Smooth muscle cell (in vitro differentiated cells): ENCODE measurements around the gene SAMD4A. TPM values are rescaled to one million over a fixed set of nuclear protein-coding genes. Genes with fewer than 3 reads are reported as not detected.

Experiments
- DNase-seq: peaks from one replicate; lab custom pipeline; 2025; ENCODE audit not compliant: unreplicated experiment; lab: John Stamatoyannopoulos, UW
- H2AFZ ChIP-seq: fragments of 200-600 bp; sonication (generic); 2 replicates; pipeline ENCODE4 v1.6.0; 2016; ENCODE audit warnings: antibody characterized with exemption, low read depth, mild to moderate bottlenecking
- H3F3A ChIP-seq: fragments of 200-600 bp; sonication (generic); 2 replicates; pipeline ENCODE4 v1.6.0; 2017; ENCODE audit warnings: antibody characterized with exemption, low read depth
- H3K27ac ChIP-seq: fragments of 200-600 bp; sonication (generic); 2 replicates; pipeline ENCODE4 v1.5.1; 2016; ENCODE audit warnings: low read depth, mild to moderate bottlenecking
- H3K27me3 ChIP-seq: fragments of 200-600 bp; sonication (generic); 2 replicates; pipeline ENCODE4 v1.6.1; 2016; ENCODE audit warnings: low read depth, mild to moderate bottlenecking
- H3K36me3 ChIP-seq: fragments of 200-600 bp; sonication (generic); 2 replicates; pipeline ENCODE4 v1.5.1; 2016; ENCODE audit warnings: low read depth
- H3K4me1 ChIP-seq: fragments of 200-600 bp; sonication (generic); 2 replicates; pipeline ENCODE4 v1.5.1; 2016; ENCODE audit warnings: low read depth
- H3K4me2 ChIP-seq: fragments of 200-600 bp; sonication (generic); 2 replicates; pipeline ENCODE4 v1.6.0; 2016; ENCODE audit warnings: mild to moderate bottlenecking
- H3K4me3 ChIP-seq: fragments of 200-600 bp; sonication (generic); 2 replicates; pipeline ENCODE4 v1.5.1; 2016; ENCODE audit warnings: mild to moderate bottlenecking
- H3K79me2 ChIP-seq: fragments of 200-600 bp; sonication (generic); 2 replicates; pipeline ENCODE4 v1.6.0; 2016; ENCODE audit warnings: low read depth, mild to moderate bottlenecking
- H3K9ac ChIP-seq: fragments of 200-600 bp; sonication (generic); 2 replicates; pipeline ENCODE4 v1.6.0; 2016; ENCODE audit warnings: low read depth
- H3K9me3 ChIP-seq: fragments of 200-600 bp; sonication (generic); replicated peaks from 2 replicates; pipeline ENCODE4 v1.5.1; 2016; ENCODE audit warnings: low read depth
- H4K20me1 ChIP-seq: fragments of 200-600 bp; sonication (generic); 2 replicates; pipeline ENCODE4 v1.6.0; 2016; ENCODE audit warnings: low read depth
- WGBS: methylation state at CpG from one replicate; pipeline ENCODE4 v1.1.7; 2016; ENCODE audit warnings: low lambda C conversion rate; 5-methylcytosine and 5-hydroxymethylcytosine counted together
- polyA plus RNA-seq: library from polyadenylated mRNA; unstranded; fragments of >200 nt; fragmentation: Nextera tagmentation; extraction: Ambion mirVana; gene quantifications from 2 replicates; pipeline ENCODE4 v1.2.1, GENCODE V29; 2016
- total RNA-seq: library from RNA; depleted of rRNA; stranded (reverse); fragments of >200 nt; gene quantifications from 2 replicates; pipeline ENCODE4 v1.2.3, GENCODE V29; 2014
- TF ChIP-seq, protein P1 (sequence below): fragments of 200-600 bp; sonication (generic); IDR thresholded peaks from 2 replicates; pipeline ENCODE4 v1.5.1; 2017; ENCODE audit warnings: borderline replicate concordance, mild to moderate bottlenecking, antibody characterized with exemption; ENCODE audit not compliant: insufficient read depth, poor library complexity, severe bottlenecking

Gene SAMD4A
- total and polyA plus RNA-seq, 2 experiments from 2014 or later: 9.2 to 36.7 TPM

DNA sequence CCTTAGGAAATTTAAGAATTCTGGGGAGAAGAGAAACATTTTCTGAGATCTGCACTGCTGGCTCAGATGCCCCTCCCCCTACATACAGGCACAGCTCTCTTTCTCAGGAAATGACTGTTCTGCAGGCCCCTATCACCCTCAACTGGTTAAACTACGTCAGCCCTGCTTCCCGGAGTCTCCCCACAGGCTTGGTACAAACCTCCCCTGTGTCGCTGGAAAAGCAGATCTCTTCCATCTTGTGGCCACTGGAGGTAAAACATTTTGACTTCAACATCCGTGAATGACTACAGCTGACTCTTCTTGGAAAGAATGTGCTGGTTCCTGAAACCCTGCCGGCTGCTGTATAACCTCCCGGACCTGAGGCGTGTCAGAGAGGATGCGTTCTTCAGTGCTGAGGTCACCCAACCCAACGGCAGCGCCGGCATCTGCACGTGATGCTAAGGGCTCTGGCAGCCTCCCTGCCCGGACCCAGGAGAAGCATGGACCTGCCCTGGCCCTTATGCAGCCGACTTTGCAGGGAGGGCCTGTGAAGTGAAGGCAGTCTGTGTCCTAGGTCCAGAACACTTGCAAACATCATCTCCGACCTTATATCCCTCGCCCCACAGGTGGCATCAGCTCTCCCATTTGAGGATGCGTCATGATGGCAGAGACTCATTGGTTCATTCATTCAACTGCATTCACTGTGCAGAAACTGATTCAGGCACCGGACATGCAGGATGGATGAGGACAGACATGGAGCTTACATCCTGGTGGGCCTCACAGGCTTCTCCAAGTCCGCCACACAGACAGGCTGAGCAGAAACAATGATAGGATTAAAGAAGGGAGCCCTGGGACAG lies 206.5 kb downstream of the SAMD4A start:
- H3K36me3 ChIP-seq: no peaks in the 10 kb centered on the region
- H2AFZ ChIP-seq: peak overlapping the region; percentile 36
- peak; percentile 52 for DNase-seq
- peaks cover 12% of the 10 kb centered on the region for H3K4me1 ChIP-seq
- H3K4me2 ChIP-seq: peak overlapping the region; percentile 77
- H3K9me3 ChIP-seq: no peaks in the 10 kb centered on the region
- no peaks in the 10 kb centered on the region for H3K27me3 ChIP-seq
- H4K20me1 ChIP-seq: peaks cover 13% of the 10 kb centered on the region
- WGBS: 24% methylated on average over 19 of the region's 19 CpGs
- TF ChIP-seq, protein P1, sequence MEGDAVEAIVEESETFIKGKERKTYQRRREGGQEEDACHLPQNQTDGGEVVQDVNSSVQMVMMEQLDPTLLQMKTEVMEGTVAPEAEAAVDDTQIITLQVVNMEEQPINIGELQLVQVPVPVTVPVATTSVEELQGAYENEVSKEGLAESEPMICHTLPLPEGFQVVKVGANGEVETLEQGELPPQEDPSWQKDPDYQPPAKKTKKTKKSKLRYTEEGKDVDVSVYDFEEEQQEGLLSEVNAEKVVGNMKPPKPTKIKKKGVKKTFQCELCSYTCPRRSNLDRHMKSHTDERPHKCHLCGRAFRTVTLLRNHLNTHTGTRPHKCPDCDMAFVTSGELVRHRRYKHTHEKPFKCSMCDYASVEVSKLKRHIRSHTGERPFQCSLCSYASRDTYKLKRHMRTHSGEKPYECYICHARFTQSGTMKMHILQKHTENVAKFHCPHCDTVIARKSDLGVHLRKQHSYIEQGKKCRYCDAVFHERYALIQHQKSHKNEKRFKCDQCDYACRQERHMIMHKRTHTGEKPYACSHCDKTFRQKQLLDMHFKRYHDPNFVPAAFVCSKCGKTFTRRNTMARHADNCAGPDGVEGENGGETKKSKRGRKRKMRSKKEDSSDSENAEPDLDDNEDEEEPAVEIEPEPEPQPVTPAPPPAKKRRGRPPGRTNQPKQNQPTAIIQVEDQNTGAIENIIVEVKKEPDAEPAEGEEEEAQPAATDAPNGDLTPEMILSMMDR: peak; percentile 46
- H3K4me3 ChIP-seq: peak overlapping the region; percentile 18
- no peaks in the 10 kb centered on the region for H3K79me2 ChIP-seq
- H3K9ac ChIP-seq: peak overlapping the region; percentile 91
- H3F3A ChIP-seq: peaks cover 33% of the 10 kb centered on the region
- peak overlapping the region; percentile 99 for H3K27ac ChIP-seq

GRCh38 chr14:54774824-54775223 lies 207.9 kb downstream of the SAMD4A start:
- Histone ChIP-seq H3K4me1 (peaks cover 12% of the 10 kb centered on the region), H3K36me3 (no peaks in the 10 kb centered on the region), H3K79me2 (no peaks in the 10 kb centered on the region), H3F3A (peaks cover 32% of the 10 kb centered on the region), H4K20me1 (peaks cover 16% of the 10 kb centered on the region), H3K27me3 (no peaks in the 10 kb centered on the region), H3K9ac (no peak overlapping the region), H3K4me2 (no peak overlapping the region), H3K27ac (no peak overlapping the region), H3K9me3 (no peaks in the 10 kb centered on the region), H3K4me3 (no peak overlapping the region), H2AFZ (no peak overlapping the region)
- 97% methylated on average over 15 of the region's 15 CpGs for WGBS
- DNase-seq: no peak
- TF ChIP-seq, protein P1: no peak

DNA sequence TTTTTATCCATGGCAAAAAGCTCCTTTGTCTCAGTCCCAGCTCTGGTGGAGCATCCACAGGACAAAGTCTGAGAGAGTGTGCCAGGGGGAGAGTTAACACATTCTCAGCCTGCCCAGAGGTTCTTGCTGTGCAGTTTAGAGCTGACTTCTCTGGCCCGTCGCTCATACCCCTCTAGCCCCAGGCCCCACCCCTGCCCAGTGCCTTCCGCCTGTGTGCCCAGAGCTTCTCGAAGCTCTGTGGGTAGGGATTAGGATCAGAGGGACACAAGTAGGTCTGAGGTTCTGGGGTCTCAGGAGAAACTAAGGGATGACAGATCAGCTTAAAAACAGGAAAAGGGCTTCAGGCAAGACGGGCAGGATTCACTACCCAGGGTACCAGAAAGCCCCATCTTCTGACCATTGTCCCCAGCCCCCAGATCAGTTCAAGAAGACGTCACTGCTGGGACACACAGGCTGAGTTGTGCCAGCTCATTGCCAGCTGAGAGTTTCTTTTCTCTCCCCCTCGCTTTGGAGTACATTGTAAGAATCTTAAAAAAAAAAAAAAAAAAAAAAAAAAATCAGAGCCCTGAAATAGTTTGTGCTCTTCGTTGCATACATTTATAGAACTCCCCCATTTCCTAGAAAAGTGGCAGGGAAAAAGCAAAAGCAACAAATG lies 208.7 kb downstream of the SAMD4A start:
- H3K27ac ChIP-seq: no peak overlapping the region
- no peak overlapping the region for H3K9ac ChIP-seq
- WGBS: 99% methylated on average over 8 of the region's 8 CpGs
- H3K36me3 ChIP-seq: no peaks in the 10 kb centered on the region
- H3F3A ChIP-seq: peaks cover 26% of the 10 kb centered on the region
- H3K9me3 ChIP-seq: no peaks in the 10 kb centered on the region
- H3K4me1 ChIP-seq: peaks cover 12% of the 10 kb centered on the region
- H3K27me3 ChIP-seq: no peaks in the 10 kb centered on the region
- no peaks in the 10 kb centered on the region for H3K79me2 ChIP-seq
- H3K4me3 ChIP-seq: no peak overlapping the region
- H2AFZ ChIP-seq: no peak overlapping the region
- peaks cover 16% of the 10 kb centered on the region for H4K20me1 ChIP-seq
- no peak for DNase-seq
- no peak overlapping the region for H3K4me2 ChIP-seq
- TF ChIP-seq, protein P1: no peak
